ENCODE measurements around the gene GKN1. TPM values are rescaled to one million over a fixed set of nuclear protein-coding genes. Genes with fewer than 3 reads are reported as not detected.

Gene GKN1
- total and polyA plus RNA-seq, 11 donors: not detected

- 39 to 50% (median 45%) methylated on average over 4 of the region's 4 CpGs for WGBS, 4 donors
- intact Hi-C loops (cut with DNase I): no loop called here
- ATAC-seq (no peak), DNase-seq (no peak)
- Histone ChIP-seq H3K27ac (no peak overlapping the region), H3K36me3 (no peaks in the 10 kb centered on the region), H3K27me3 (peaks cover 0 to 5% (median 0%) of the 10 kb centered on the region in 9 donors), H3K9me3 (no peaks in the 10 kb centered on the region), H3K4me3 (no peak overlapping the region), H3K4me1 (peaks cover 0 to 12% (median 0%) of the 10 kb centered on the region in 12 donors)
- TF ChIP-seq POLR2A (IDR thresholded peaks at IDR 0.05) (no peak), CTCF (IDR thresholded peaks at IDR 0.05) (no peak)
Observed at GRCh38 chr2:68931799-68932198, 42.6 kb upstream of the GKN1 start.

- H3K27me3 ChIP-seq: peaks cover 0 to 5% (median 0%) of the 10 kb centered on the region in 9 donors
Observed at GRCh38 chr2:68932402-68932801, 42.0 kb upstream of the GKN1 start.

GRCh38 chr2:68934021-68934420, 40.4 kb upstream of the GKN1 start:
- 92 to 98% (median 96%) methylated on average over 3 of the region's 3 CpGs for WGBS, 4 donors
- no peak overlapping the region for H3K4me3 ChIP-seq
- intact Hi-C loops (cut with DNase I): no loop called here
- TF ChIP-seq POLR2A (IDR thresholded peaks at IDR 0.05): no peak
- no peak for TF ChIP-seq CTCF (IDR thresholded peaks at IDR 0.05)
- no peaks in the 10 kb centered on the region for H3K36me3 ChIP-seq
- H3K4me1 ChIP-seq: peaks cover 0 to 13% (median 0%) of the 10 kb centered on the region in 12 donors
- H3K9me3 ChIP-seq: peaks cover 0 to 1% (median 0%) of the 10 kb centered on the region in 12 donors
- DNase-seq (no peak), ATAC-seq (no peak)
- no peaks in the 10 kb centered on the region for H3K27me3 ChIP-seq
- H3K27ac ChIP-seq: no peak overlapping the region

More at GRCh38 chr2:68932402-68932801, 42.0 kb upstream of the GKN1 start:
- intact Hi-C loops (cut with DNase I): no loop called here
- Histone ChIP-seq H3K36me3 (no peaks in the 10 kb centered on the region), H3K4me3 (no peak overlapping the region), H3K9me3 (no peaks in the 10 kb centered on the region), H3K27ac (no peak overlapping the region), H3K4me1 (peaks cover 0 to 13% (median 0%) of the 10 kb centered on the region in 12 donors)
- no peak for TF ChIP-seq POLR2A (IDR thresholded peaks at IDR 0.05)
- TF ChIP-seq CTCF (IDR thresholded peaks at IDR 0.05): no peak
- 80 to 87% (median 82%) methylated on average over 4 of the region's 4 CpGs for WGBS, 4 donors
- no peak for ATAC-seq
- DNase-seq: no peak

GRCh38 chr2:68935471-68935870, 39.0 kb upstream of the GKN1 start:
- 95 to 99% (median 98%) methylated on average over 5 of the region's 5 CpGs for WGBS, 4 donors
- intact Hi-C loops (cut with DNase I): no loop called here

More at GRCh38 chr2:68935471-68935870, 39.0 kb upstream of the GKN1 start:
- Histone ChIP-seq H3K4me3 (no peak overlapping the region), H3K4me1 (peaks cover 0 to 13% (median 0%) of the 10 kb centered on the region in 12 donors), H3K9me3 (peaks cover 0 to 8% (median 0%) of the 10 kb centered on the region in 12 donors), H3K36me3 (no peaks in the 10 kb centered on the region), H3K27ac (no peak overlapping the region), H3K27me3 (no peaks in the 10 kb centered on the region)
- ATAC-seq (no peak), DNase-seq (no peak)
- TF ChIP-seq POLR2A (IDR thresholded peaks at IDR 0.05) (no peak), CTCF (IDR thresholded peaks at IDR 0.05) (no peak)
